Left ventricle myocardium superior (tissue), 1 donor: Measurements from ENCODE around the gene CHMP4B. TPM values are rescaled to one million over a fixed set of nuclear protein-coding genes. Genes with fewer than 3 reads are reported as not detected.
A peak's percentile ranks its signal among the peaks of the same experiment; 100 is the strongest.

Source experiments
- ATAC-seq: fragments of 200-7000 bp; cut with Tn5 transposase; one replicate; pipeline ENCODE4 v1.9.1; 2020; ENCODE audit warnings: mild to moderate bottlenecking, moderate library complexity
- DNase-seq: peaks from one replicate; pipeline ENCODE4 v3.0.0-alpha.2; 2020
- intact Hi-C: fragments of 100-400 bp; cut with micrococcal nuclease; formaldehyde crosslinking; loops from one replicate; pipeline ENCODE4 v1.11.0; 2022
- long read RNA-seq: library from polyadenylated mRNA; unstranded; transcript quantifications from one replicate; pipeline ENCODE4 v2.0.0, GENCODE V29; 2021
- total RNA-seq: library from RNA; stranded (reverse); fragmentation: NEBNext Ultra II Directional; extraction: Animal tissue kit (Norgen Biotek cat#: 25700); gene quantifications from one replicate; pipeline ENCODE4 v1.2.1, GENCODE V29; 2021
- donor health status: DM: no; HTN: yes; CAD: no; lungs with severe emphysema.

CHMP4B gene
- total RNA-seq = 101 TPM
- long read RNA-seq, partial matches to known transcripts = 1 of 2 reads
- long read RNA-seq, other reads (novel, unspliced or antisense) = 1 of 2 reads

DNA sequence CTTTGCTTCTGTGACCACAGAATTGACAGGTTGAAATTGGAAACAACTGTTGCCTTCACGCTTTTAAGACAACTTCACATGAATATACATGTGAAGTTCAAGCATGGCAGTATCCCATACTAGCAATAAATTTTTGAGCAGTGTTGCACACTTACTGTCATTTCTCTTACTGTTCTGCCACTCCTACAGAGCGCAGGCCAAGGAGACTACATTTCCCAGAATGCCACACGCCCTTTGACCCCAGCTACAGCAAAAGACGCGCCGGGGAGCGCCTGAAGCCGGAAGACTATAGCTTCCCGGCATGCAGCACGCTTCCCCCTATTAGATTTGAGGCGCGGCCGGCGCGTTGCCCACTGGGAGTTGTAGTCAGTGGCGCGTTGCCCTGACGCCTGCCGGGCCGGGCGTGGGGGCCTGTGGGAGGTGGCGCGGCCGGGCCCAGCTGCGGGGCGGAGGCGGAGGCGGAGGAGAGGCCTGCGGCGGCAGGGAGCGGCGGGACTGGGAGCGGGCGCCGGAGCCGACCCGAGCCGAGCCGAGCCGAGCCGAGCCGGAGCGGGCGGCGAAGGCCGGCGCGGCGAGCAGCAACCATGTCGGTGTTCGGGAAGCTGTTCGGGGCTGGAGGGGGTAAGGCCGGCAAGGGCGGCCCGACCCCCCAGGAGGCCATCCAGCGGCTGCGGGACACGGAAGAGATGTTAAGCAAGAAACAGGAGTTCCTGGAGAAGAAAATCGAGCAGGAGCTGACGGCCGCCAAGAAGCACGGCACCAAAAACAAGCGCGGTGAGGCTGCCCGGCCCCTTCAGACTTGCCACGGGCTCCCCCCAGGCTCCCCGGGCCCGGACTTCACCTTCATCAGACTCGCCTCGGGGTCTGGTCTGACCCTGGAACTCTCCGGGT lies at the start of gene CHMP4B:
Gene CHMP4B, plus strand, starts transcription at position 464 of the 891 bp plus-strand sequence. Its CDS starts 121 bp downstream, at position 585.
- intact Hi-C loops = no loop called here
- peak; percentile 100 for DNase-seq
- peak; percentile 98 for ATAC-seq

GRCh38 chr20:33761698-33762250 lies 49.4 kb upstream of the CHMP4B start:
- no peak for ATAC-seq
- DNase-seq = no peak
- intact Hi-C loops = no loop called here

DNA sequence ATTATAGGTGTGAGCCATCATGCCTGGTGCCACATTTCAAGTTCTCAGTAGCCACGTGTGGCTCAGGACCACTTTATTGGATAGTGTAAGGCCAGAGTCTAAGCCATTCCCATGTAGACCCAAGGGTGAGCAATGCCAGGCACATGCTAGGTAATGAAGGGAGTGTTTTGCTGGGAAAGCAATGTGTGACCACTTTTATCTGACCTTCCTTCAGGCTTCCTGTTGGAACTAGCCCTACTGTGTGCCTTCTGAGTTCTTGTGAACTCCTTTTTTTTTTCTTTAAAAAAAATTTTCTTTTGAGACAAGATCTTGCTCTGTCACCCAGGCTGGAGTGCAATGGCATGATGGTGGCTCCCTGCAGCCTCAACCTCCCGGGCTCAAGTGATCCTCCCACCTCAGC lies 46.0 kb upstream of the CHMP4B start:
- ATAC-seq (no peak), DNase-seq (no peak)
- intact Hi-C loops = no loop called here

DNA sequence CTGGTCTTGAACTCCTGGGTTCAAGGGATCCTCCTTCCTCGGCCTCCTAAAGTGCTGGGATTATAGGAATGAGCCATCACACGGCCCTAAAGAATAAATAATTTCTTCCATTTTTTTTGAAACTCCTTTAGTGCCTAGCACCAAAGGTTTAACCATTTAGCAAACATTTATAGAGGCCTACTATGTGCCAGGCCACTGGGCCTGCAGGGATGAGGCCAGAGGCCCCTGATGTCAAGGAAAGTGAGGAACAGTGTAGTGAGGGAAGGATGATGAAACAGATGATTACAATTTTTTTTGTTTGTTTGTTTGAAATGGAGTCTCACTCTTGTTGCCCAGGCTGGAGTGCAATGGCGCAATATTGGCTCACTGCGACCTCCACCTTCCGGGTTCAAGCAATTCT lies 45.6 kb upstream of the CHMP4B start:
- no peak for ATAC-seq
- DNase-seq = no peak
- intact Hi-C loops = no loop called here

DNA sequence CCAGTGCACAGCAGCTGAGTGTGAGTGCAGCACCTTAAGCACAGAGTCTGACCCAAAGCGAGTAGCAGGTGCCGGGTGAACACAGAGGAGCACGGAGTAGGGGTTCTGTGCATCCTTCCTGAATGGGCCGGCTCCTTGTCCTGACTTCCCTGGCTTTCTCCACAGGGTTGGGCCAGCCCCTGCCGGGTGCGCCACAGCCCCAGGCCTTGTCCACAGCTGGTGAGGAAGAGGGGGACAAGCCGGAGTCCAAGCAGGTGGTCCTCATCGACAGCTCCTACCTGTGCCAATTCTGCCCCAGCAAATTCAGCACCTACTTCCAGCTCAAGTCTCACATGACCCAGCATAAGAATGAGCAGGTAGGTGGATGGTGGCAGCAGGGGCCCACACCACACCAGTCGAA lies 44.5 kb upstream of the CHMP4B start:
- ATAC-seq = no peak
- DNase-seq = no peak
- intact Hi-C loops = no loop called here

- DNase-seq = no peak
- ATAC-seq = no peak
- intact Hi-C loops = no loop called here
Measured at GRCh38 chr20:33767777-33768138, 43.4 kb upstream of the CHMP4B start.

DNA sequence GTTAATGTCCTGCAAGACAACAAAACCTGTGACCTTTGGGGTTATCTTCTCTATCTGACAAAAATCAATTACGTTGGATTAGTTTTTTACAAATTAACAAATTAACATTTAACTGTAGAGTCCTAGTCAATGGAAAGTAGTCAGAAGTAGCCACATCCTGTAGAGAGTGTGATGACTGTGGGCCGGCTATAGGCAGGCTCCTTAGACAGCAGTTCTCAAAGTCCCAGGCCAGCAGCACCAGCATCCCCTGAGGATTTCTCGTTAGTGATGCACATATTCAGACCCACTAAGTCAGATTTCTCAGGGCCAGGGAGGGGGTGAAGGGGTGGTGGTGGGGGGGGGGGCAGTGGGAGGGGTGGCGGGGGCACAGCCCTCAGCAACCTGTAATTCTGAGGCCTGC lies 42.1 kb upstream of the CHMP4B start:
- ATAC-seq (no peak), DNase-seq (no peak)
- intact Hi-C loops = no loop called here

GRCh38 chr20:33770005-33770404 lies 41.1 kb upstream of the CHMP4B start:
- DNase-seq (no peak), ATAC-seq (peak; percentile 45)
- intact Hi-C loops = no loop called here

DNA sequence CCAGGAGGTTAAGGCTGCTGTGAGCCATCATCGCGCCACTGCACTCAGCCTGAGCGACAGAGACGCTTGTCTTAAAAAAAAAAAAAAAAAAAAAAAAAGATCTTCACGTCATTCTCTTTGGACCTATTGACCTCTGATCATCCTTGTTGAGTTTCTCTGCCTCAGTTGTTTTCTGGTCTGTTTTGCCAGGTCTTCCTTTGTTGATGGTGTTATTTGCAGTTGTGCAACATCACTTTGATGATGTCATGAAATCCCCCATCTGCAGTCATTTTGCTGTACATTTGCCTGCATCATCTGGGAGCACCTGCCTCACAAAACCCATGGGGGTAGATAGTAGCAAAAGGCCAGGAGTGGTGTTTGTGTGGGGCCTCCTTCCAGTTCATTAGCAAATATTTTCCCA lies 39.2 kb upstream of the CHMP4B start:
- intact Hi-C loops = no loop called here
- ATAC-seq (no peak), DNase-seq (no peak)

GRCh38 chr20:33772439-33772838 lies 38.7 kb upstream of the CHMP4B start:
- ATAC-seq (no peak), DNase-seq (no peak)
- intact Hi-C loops = no loop called here

DNA sequence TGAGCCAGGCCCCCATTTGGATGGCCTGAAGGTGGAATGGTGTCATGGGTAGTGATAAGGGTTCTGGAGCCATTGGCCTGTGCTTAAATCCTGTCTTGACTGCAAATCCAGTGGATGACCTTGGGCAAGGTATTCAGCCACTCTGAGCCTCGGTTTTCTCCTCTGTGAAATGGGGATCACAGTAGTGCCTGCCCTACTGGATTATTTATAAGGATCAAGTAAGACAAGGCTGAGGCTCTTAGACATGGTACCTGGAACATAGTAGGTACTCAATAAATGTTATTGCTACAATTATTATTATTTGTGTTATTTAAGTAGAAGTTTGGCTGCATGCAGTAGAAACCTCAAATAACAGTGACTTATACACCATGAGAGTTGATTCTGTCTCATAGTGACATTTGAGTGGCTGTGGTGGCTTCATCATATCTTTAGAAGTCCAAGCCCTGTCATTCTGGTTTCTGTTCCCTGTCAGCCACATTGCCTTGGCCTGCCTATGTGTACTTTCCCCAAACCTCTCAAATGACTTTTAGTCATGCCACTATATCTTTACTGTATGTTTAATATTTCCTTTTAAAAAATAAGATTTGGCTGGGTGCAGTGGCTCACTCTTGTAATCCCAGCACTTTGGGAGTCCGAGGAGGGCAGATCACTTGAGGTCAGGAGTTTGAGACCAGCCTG lies 37.6 kb upstream of the CHMP4B start:
- DNase-seq (no peak), ATAC-seq (peak; percentile 52)
- intact Hi-C loops = no loop called here

DNA sequence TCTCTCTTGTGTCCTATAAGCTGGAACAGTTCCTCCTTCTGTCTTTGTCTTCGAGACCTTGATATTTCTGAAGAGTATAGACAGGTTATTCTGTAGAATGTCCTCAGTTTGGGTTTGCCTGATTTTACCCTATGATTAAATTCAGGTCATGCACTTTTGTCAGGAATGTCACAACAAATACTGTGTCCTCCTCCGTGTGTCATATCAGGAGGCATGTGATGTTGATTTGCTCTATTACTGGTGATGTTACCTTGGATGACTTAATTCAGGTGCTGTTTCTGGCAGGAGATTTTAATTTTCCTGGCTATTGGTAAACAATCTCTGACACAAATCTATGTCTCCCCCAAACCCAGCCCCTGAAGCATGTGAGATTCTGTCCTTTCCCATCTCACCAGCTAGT lies 33.3 kb upstream of the CHMP4B start:
- intact Hi-C loops = no loop called here
- ATAC-seq (no peak), DNase-seq (no peak)

DNA sequence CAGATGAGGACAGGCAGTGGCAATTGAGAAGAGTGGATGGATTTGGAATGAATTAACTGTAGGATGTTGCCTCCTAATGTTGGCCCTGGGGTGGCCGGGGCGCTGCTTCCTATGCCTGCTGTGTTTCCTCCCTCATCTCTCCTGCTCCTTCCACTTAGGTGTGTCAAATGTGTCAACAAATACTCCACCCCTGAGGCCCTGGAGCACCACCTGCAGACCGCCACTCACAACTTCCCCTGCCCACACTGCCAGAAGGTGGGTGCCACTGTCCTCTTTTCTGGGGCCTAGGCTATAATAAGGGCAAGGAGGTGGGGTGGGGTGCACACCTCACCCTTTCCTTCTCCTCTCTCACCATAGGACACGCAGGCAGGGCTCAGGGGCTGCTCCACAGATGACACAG lies 30.0 kb upstream of the CHMP4B start:
- no peak for DNase-seq
- ATAC-seq = no peak
- intact Hi-C loops = no loop called here

- ATAC-seq = no peak
- DNase-seq = no peak
- intact Hi-C loops = no loop called here
Measured at GRCh38 chr20:33781945-33782344, 29.2 kb upstream of the CHMP4B start.

GRCh38 chr20:33783256-33783655 lies 27.9 kb upstream of the CHMP4B start:
- ATAC-seq (no peak), DNase-seq (no peak)
- intact Hi-C loops = no loop called here

DNA sequence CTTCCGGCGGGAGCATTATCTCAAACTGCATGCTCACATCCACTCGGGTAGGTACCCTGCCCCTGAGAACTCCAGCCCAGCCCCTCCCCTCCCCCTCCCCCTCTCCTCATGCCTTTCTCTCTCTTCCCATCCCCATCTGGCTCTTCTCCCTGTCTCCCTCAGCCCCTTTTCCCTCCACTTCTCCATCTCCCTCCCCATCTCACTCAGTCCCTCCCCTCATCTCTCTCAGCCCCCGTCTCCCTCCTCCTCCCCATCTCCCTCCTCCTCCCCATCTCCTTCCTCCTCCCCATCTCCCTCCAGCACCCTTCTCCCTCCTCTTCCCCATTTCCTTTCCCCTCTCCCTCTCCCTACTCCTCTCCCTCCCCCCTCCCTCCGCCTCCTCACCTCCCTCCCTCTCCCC lies 27.3 kb upstream of the CHMP4B start:
- no peak for DNase-seq
- no peak for ATAC-seq
- intact Hi-C loops = no loop called here

GRCh38 chr20:33784225-33784624 lies 26.9 kb upstream of the CHMP4B start:
- ATAC-seq (no peak), DNase-seq (no peak)
- intact Hi-C loops = no loop called here

GRCh38 chr20:33785503-33785902 lies 25.6 kb upstream of the CHMP4B start:
- ATAC-seq (no peak), DNase-seq (no peak)
- intact Hi-C loops = no loop called here

DNA sequence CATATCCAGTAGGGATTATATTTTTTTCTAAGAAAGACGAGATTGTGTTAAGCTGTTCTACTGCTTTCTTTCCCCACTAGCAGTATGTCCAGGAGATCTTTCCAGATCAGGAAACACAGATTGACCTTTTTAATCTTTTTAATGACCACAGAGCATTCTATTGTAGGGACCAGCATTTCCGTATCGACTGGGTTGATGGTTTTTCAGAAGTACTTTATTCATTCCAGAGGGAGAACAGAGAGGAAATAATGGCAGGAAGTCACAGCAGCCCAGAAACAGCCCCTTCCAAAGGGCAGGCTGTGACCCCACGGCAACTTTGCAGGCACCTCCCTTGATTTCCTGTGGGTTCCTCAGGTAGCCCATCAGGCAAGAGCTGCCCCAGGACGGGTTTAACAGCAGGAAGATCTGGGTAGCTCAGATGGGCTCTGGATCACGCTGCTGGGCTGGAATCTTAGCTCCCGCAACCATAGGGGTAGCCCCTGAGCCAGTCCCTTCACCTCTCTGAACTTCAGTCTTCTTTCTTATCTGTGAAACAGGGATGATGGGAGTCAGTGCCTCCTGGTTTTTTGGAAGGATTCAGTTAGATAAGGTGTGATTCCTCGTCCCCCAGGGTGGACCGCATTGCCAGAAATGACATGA lies 23.8 kb upstream of the CHMP4B start:
- ATAC-seq = no peak
- intact Hi-C loops = no loop called here

More for the DNA sequence above, 23.8 kb upstream of the CHMP4B start:
- no peak for DNase-seq
